GM18519 (cell line): ENCODE data around the gene KCTD2.
A peak's percentile ranks its signal among the peaks of the same experiment; 100 is the strongest.
"Not testable (repeated sequence)": the region's sequence is repeated elsewhere in the genome, so short reads cannot be mapped to it uniquely, and the experiment has no call there.

Source experiments
- ATAC-seq: cut with Tn5 transposase; IDR thresholded peaks from one replicate; pipeline ENCODE4 v1.9.1; 2021; ENCODE audit warnings: mild to moderate bottlenecking, moderate library complexity; ENCODE audit not compliant: unreplicated experiment, low FRiP score

Gene KCTD2

GRCh38 chr17:75019710-75020109 is 27.3 kb upstream of the KCTD2 start:
- no peak for ATAC-seq

GRCh38 chr17:75020331-75021110 is 26.5 kb upstream of the KCTD2 start:
- no peak for ATAC-seq

GRCh38 chr17:75024686-75025397 is 22.2 kb upstream of the KCTD2 start:
- no peak for ATAC-seq

DNA sequence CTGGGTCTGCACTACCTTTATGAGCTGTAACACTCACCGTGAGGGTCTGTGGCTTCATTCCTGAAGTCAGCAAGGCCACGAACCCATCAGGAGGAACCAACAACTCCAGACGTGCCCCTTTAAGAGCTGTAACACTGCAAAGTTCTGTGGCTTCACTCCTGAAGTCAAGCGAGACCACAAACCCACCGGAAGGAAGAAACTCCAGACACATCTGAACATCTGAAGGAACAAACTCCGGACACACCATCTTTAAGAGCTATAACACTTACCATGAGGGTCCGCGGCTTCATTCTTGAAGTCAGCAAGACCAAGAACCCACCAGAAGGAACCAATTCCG is 21.7 kb upstream of the KCTD2 start:
- ATAC-seq: not testable (repeated sequence)

DNA sequence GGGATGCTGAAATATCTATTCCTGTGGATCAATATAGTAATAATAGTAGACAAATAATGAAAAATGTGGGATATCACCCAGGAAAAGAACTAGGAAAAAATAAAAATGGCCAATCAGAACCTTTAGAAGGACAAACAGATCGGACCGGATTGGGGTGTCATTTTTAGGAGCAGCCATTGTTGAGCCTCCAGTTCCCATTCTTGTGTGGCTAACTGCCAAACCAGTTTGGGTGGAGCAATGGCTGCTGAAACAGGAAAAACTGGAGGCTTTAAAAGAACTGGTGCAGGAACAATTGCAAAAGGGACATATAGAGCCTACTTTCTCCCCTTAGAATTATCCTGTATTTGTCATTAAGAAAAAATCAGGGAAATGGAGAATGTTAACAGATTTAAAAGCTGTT is 20.4 kb upstream of the KCTD2 start:
- ATAC-seq: not testable (repeated sequence)

DNA sequence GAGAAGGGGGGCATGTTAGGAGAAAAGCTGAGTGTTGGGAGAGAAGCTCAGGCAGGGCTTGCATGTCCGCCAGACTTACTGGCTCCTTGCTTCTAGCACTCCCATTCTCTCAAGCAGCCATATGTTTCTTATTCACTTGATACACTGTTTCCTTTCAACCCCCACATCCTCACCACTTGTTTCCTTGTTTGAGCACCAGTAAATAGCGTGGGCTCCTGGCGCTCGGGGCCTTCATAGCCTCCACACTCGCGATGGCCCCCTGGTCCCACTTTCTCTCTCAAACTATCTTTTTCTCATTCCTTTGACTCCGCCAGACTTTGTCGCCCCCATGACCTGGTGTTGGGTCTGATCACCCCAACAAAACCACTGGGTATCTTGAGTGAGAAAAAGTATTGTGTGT is 16.9 kb upstream of the KCTD2 start:
- ATAC-seq: no peak

DNA sequence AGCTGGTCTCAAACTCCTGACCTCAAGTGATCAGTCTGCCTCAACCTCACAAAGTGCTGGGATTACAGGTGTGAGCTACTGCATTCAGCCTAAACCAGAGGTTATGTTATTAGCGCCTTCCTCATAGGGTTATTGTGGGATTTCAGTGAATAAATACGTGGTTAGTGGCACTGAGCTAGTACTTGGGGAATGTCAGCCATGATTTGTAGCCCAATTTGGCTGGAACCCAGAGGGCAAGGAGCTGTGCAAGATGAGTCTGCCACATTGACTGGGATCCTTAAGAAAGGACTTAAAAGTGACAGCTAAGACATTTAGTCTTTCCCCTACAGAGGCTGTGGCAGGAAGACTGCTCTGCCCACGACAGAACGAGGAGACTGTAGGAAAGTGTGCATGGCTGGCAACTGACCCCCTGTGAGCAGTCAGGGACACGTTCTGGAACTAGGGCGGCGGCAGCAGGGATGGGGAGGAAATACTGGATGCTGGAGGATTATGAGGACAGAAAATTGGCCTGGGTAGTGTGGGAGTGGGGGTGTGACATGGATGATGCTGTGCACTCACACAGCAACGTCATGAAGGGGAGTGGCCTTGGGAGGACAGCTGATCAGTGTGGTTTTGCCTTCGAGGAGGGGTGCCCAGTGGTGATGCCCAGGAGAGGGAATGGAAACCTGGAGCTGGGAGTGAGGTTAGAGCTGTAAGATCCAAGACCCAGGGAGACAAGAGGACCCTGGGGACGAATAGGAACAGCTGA is 14.9 kb upstream of the KCTD2 start:
- no peak for ATAC-seq

DNA sequence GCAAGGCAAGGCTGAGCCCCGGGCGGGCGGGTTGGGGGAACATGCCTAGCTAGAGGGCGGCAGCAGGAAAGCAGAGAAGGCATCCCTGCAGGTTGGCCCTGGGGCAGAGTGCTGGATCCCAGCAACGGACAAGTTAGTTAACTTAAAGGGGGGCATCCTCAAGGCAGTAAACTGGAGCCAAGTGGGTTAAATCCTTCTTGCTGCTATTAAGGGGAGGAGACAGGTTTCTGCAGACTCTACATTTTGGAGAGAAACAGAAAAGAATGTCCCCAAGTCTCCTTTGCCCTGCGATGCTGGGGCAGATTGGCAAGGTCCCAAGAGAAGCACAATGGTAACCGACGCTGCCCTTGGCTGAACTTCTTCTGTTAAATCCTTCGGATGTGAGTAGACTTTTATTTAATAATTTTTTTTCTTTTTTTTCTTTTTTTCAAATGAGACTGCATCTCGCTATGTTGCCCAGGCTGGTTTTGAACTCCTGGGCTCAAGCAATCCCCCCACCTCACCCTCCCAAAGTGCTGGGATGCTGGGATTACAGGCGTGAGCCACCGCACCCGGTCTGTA is 14.2 kb upstream of the KCTD2 start:
- no peak for ATAC-seq

DNA sequence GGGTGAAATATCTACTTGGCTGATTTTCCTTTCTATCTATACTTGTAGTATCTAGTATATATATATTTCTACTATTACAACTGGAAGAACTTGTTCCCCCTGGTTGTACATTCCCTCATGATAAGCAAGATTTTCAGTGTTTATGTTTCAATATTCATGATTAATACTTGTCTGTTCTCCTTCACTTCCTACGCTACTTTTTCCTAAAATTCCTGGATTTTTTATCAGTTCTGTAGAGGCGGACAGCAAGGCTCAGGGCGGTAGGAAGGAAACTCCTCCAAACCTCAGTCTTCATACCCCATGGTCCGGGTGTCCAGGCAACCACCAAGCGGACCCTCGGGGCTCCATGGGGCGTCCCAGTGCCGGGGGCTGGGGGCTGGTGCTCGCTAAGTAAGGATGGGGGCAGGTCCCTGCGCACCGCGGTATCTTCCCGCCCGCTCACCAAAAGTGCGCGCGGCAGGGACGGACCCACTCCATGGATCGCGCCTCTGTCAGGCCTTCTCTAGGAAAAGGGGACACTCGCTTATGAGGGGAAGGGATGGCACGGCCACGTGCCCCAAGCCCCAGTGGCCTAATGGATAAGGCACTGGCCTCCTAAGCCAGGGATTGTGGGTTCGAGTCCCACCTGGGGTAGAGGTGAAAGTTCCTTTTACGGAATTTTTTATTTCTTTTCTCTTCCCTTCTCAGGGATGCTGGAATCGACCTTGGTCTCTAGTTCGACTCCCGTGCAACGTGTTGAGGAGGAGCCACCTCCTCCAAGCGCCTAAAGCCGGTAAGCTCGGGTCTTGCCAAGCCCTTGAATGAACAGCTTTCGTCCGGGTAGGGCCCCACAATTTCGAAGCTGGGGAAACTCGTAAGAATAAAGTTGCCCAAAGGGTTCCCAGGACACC is 13.4 kb upstream of the KCTD2 start:
- ATAC-seq: no peak

DNA sequence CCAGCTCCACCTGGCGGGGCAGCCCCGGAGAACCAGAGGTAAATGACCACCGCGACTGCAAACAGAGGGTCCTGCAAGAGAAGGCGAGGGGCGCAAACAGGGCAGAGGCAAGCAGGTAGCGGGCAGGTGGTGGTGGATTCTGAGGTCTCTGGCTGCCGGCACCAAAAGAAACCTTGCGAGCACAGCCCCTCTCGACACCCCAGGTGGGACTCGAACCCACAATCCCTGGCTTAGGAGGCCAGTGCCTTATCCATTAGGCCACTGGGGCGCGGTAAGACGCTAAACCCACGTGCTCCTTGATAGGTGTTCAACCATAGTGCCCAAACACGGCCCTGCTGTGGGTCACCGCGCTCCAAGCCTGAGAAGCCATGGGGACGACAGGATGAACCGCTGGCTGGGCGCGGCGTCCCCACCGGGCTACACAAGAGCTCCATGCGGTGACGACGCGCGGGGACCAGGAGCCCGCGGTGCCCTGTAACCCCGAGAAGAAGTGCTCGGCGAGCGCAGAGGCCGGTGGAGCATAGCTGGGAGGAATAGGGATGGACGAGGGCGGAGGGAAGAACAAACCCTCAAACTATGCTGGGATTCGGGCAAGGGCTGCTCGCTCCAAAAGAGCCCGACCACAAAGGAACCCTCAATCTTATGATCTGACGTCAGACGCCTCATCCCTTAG is 12.7 kb upstream of the KCTD2 start:
- peak; percentile 5 for ATAC-seq

GRCh38 chr17:75036643-75037268 is 10.3 kb upstream of the KCTD2 start:
- ATAC-seq: no peak

DNA sequence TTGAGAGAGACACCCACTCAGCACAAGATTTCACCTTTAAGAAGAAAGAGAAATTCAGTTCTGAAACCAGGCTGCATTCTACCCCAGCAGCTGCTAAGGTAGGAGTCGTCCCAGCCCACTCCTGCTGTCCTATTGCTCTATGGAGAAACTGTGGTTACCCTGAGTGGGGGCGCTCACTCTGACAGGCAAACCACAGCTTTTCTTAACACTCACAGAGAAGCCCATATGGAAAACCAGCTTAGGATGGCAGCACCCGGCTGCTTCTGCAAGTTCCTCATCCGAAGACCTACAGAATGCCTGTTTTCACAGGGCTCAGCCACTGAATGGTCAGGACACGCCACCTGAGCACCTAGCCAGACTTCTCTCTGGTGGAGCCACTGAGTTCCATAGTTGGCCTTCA is 7.8 kb upstream of the KCTD2 start:
- no peak for ATAC-seq

DNA sequence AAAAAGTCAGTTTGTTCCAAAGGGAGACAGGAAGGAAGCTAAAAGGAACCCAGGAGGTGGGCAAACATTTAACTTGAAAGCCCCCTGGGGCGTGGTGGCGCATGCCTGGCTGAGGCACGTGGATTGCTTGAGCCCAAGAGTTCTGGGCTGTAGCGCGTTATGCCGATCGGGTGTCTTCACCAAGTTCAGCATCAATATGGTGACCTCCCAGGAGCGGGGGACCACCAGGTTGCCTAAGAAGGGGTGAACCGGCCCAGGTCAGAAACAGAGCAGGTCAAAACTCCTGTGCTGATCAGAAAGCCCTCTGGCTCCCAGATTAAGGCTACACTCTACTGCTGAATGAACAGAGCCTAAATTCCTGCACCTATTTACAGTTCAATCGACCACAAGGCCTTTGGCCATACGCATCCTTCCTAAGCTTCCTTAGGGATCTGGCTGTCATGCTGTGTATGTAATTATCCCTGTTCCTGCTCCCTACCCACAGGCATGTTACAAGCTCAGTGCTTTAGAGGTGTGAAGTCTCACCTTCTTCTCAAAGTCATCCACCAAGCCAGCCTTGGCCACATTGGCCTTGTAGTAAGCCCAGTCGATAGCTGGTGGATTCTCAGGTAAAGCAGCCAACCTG is 5.3 kb upstream of the KCTD2 start:
- ATAC-seq: no peak

GRCh38 chr17:75043789-75044188 is 3.2 kb upstream of the KCTD2 start:
- not testable (repeated sequence) for ATAC-seq

GRCh38 chr17:75044716-75045115 is 2.3 kb upstream of the KCTD2 start:
- ATAC-seq: no peak

DNA sequence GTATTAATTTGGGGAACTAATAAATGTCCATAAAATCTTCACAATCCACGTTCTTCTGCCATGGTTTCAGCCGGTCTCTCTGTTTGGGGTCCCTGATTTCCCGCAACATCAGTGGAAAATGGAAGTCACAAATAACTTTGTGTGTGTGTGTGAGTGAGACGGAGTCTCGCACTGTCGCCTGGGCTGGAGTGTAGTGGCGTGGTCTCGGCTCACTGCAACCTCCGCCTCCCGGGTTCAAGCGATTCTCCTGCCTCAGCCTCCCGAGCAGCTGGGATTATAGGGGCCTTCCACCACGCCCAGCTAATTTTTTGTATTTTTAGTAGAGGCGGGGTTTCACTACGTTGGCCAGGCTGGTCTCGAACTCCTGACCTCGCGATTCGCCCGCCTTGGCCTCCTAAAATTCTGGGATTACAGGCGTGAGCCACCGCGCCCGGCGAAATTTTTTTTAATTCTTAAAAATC is 1.0 kb upstream of the KCTD2 start:
- not testable (repeated sequence) for ATAC-seq

GRCh38 chr17:75047398-75048098 is 523 bp downstream of the KCTD2 start:
- no peak for ATAC-seq

- ATAC-seq: no peak
Observed at GRCh38 chr17:75048249-75048878, 1.3 kb downstream of the KCTD2 start.
